GM19240 (cell line): ENCODE results near the gene PIK3R4.

Experiments used
- DNase-seq: peaks from one replicate; pipeline ENCODE4 v3.0.0; 2011; ENCODE audit warnings: low spot score; ENCODE audit not compliant: insufficient read length

The PIK3R4 gene

DNA sequence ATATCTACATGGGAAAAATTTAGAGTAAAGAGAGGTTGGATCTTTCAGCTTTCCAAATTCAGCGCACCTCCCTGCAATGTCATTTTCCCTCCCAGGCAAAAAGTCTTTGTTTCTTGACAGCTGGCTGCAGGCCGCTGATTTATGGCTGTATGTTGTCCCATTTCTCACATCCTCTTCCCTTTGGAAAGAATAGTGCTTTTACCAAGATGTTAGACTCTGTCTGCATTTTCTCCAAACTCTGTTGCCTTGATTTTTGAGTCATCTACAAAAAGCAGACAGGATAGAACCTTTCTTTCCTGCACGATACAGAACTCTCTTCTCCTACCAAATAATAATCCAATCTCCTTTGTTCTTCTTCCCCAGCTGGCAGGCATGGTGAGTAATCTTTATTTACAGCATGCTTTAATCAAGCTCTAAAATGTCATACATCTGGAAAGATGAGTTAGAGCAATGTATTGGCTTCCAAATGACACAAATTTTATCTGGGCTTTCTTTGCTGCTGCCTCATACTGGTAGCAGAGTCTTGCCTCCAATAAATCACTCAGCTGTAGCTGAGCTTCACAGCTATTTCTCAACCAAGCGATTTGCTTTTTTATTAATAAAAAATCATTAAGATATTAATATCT, 101.9 kb downstream of the PIK3R4 start:
- DNase-seq = no peak

- no peak for DNase-seq
Measured at GRCh38 chr3:130640027-130640426, 106.6 kb downstream of the PIK3R4 start.

GRCh38 chr3:130636480-130637234, 110.0 kb downstream of the PIK3R4 start:
- DNase-seq = no peak

DNA sequence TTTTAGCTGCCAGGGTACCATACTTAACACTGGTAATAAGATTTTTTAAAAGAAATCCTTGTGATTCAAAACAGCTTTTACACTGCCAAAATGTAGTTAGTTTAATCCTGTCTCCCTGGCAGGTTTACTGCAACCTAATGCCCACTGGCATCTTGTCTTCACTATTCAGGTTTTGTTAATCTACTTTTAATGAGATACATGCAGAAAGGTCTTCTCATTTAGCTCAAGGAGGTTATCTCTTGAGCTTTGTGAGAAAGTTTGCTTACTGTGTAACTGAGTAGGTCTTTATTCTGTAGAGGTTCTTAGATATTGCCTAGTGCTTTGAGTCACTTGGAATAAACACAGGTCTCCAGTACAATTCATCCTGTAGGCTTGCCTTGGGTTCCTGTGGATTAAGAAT, 110.7 kb downstream of the PIK3R4 start:
- DNase-seq = no peak

- no peak for DNase-seq
Measured at GRCh38 chr3:130635285-130635684, 111.3 kb downstream of the PIK3R4 start.
